ENCODE measurements around the gene TUBGCP2.
A peak's percentile ranks its signal among the peaks of the same experiment; 100 is the strongest.

The TUBGCP2 gene

GRCh38 chr10:133342942-133343341 lies 34.3 kb upstream of the TUBGCP2 start:
- DNase-seq: no peak

- DNase-seq: no peak
These were observed 33.3 kb upstream of the TUBGCP2 start for GRCh38 chr10:133341983-133342382.

- no peak for DNase-seq
These were observed 31.2 kb upstream of the TUBGCP2 start for GRCh38 chr10:133339708-133340380.

- no peak for DNase-seq
These were observed 29.7 kb upstream of the TUBGCP2 start for GRCh38 chr10:133338080-133339071.

- DNase-seq: no peak
These were observed 28.7 kb upstream of the TUBGCP2 start for GRCh38 chr10:133337370-133337725.

- DNase-seq: peak in 47 of 56 donors; percentile 14 to 85 (median 59)
These were observed 28.1 kb upstream of the TUBGCP2 start, which contains the start of gene CALY for GRCh38 chr10:133336577-133337369. Gene CALY (minus strand): TSS chr10:133336896. CDS start chr10:133328989, 7,907 bp downstream.

GRCh38 chr10:133336118-133336576 lies 27.5 kb upstream of the TUBGCP2 start:
- DNase-seq: peak in 2 of 56 donors; percentile 52 to 55

- peak in 40 of 56 donors; percentile 7 to 80 (median 52) for DNase-seq
These were observed 26.8 kb upstream of the TUBGCP2 start for GRCh38 chr10:133335246-133336117.

- DNase-seq: no peak
These were observed 26.0 kb upstream of the TUBGCP2 start for GRCh38 chr10:133334503-133335245.

- DNase-seq: no peak
These were observed 24.4 kb upstream of the TUBGCP2 start for GRCh38 chr10:133332936-133333699.

- peak in 52 of 56 donors; percentile 11 to 92 (median 72) for DNase-seq
These were observed 21.0 kb upstream of the TUBGCP2 start for GRCh38 chr10:133329491-133330202.

GRCh38 chr10:133328358-133329343 lies 20.0 kb upstream of the TUBGCP2 start:
- no peak for DNase-seq

GRCh38 chr10:133327651-133328357 lies 19.1 kb upstream of the TUBGCP2 start:
- no peak for DNase-seq

- no peak for DNase-seq
These were observed 18.3 kb upstream of the TUBGCP2 start for GRCh38 chr10:133326745-133327650.

- DNase-seq: no peak
These were observed 17.5 kb upstream of the TUBGCP2 start for GRCh38 chr10:133326223-133326551.

Measured in amygdala (tissue), 56 donors.